HG03558 (cell line): Measurements from ENCODE around the gene PPP2R5D.

Experiments used
- ATAC-seq: cut with Tn5 transposase; IDR thresholded peaks from one replicate; pipeline ENCODE4 v1.9.1; 2021; ENCODE audit warnings: moderate number of reproducible peaks; ENCODE audit not compliant: unreplicated experiment; ENCODE audit errors: extremely low read depth

PPP2R5D gene

GRCh38 chr6:43052842-43053544 is 68.6 kb downstream of the PPP2R5D start:
- ATAC-seq, result no peak

- no peak for ATAC-seq
These were observed 69.3 kb downstream of the PPP2R5D start, which contains the start of gene CUL7 for GRCh38 chr6:43053545-43054205. Gene CUL7 (minus strand): TSS chr6:43053851. CDS start chr6:43052788, 1,063 bp downstream.

DNA sequence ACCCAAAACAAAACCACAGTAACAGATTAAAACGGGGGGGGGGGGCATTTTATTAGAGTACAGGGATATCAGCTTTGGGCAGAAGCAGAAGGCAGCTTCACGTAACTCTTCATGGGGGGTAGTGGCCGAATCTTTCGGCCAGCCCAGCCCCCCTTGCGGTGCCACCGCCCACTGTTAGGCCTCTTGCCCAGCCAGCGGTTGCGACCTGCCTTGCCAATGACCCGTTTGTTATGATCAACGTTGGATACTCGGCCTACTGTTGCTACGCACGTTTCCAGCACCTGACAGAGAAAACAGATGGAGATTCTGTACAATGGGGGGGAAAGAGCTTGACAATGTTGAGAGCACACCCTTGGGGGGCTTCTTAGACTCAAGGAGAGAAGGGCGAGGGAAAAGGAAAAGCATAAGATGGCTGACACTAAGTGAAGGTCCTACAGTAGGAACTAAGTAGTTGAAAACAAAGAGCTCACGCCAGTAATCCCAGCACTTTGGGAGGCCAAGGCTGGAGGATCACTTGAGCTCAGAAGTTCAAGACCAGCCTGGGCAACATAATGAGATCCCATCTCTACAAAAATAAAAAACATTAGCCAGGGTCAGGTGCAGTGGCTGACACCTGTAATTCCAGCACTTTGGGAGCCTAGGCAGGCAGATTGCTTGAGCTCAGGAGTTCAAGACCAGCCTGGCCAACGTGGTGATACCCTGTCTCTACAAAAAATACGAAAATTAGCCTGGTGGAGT is 70.0 kb downstream of the PPP2R5D start:
- no peak for ATAC-seq

- ATAC-seq, result no peak
These were observed 71.6 kb downstream of the PPP2R5D start for GRCh38 chr6:43055966-43056365.

DNA sequence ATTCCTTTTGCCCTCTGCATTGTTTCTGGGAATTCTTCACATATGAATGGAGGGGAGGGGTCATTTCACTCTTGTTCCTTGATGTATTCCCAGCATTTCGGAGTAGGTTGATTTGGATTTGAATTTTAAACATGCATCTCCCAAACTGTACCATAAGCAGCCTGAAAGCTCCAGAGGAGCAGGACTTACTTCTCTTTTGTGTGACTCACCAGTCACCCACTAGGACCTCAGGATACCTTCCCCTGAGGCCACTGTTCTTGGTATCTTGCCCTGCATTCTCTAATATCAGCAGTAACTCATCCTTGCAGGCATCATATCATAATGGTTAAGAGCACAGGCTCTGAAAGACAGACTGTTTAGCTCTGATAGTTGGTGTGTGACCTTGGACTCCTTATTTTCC is 74.2 kb downstream of the PPP2R5D start:
- ATAC-seq, result no peak

DNA sequence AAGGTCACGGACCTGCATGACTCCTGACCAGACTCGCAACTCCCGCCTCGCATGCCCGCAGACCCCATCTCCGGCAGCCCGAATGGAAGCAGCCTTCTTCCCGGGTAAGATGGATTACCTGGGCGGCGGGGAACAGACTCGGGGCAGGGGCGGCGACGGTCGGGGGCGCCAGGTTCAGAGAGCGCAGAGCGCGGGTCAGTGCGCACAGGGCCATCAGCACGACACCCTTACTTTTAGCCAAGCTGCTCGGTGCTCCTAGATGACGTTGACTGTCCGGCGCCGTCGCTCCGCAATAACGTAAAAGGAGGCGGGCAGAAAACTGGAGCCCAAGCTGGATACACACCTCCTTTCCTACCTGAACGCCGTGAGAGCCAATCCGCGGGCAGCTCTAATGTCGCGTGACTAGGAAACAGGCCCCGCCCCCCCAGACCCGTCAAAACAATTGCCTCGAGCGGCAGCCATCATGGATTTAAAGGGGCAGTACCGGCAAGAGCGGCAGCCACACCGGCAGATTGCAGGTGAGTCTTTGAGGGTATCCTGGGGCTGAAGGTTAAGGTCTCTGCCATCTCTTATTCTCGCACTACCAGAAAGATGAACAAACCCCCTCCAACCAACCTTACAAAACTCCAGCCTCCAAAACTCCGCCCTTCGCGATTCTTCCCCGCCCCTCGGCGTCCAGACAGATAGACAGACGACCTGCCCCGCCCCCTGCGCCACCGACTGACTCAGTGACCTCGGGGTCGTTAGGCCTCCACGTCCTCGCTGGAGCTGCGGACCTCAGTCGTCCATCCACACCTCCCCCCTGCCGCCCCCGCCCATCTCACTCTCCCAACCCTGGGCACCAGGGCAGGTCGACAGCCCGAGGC is 75.0 kb downstream of the PPP2R5D start, which contains the start of the genes KLC4 and MRPL2:
Gene KLC4 (plus strand): TSS at position 464 of the 866 bp plus-strand sequence. CDS start 1,705 bp downstream, outside the sequence.
Gene MRPL2 (minus strand): TSS at position 267 of the 866 bp plus-strand sequence. CDS start 53 bp downstream, at position 214.
- ATAC-seq, result peak; percentile 46

GRCh38 chr6:43060034-43060754 is 75.8 kb downstream of the PPP2R5D start:
- ATAC-seq, result no peak

GRCh38 chr6:43060755-43061633 is 76.6 kb downstream of the PPP2R5D start:
- ATAC-seq, result no peak

DNA sequence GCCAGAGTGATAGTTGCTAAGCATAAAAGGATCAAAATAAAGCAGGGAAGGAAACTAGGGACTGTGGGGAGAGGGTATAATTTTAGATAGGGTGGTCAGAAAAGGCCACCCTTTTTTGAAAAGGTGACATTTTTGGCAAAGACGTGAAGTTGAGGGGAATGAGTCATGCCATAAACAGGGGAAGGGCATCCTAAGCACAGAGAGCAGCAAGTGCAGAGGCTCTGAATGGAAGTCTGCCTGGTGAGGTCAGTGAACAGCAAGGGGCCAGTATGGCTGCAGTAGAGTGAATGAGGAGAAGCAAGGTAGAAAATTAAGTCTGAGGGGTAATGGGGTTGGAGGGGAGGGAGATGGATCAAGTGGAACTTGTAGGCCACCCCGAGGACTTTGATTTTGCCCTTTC is 77.5 kb downstream of the PPP2R5D start:
- no peak for ATAC-seq
